H1 (cell line): ENCODE data around the gene RGS9. TPM values are rescaled to one million over a fixed set of nuclear protein-coding genes. Genes with fewer than 3 reads are reported as not detected.

ENCODE experiments used
- CTCF ChIA-PET: fragments of 300-600 bp; sonication (Branson Sonifier 250); formaldehyde crosslinking; loops from one replicate; lab custom pipeline; 2021; ENCODE audit not compliant: partially characterized antibody; lab: Charles Lee
- POLR2A ChIA-PET: fragments of 300-600 bp; sonication (Branson Sonifier 250); formaldehyde crosslinking; loops from one replicate; lab custom pipeline; 2021; ENCODE audit warnings: inconsistent platforms; ENCODE audit not compliant: partially characterized antibody; lab: Charles Lee
- DNase-seq, 2 experiments: peaks; one replicate each; pipeline versions ENCODE4 v3.0.0 to v3.0.0-alpha.2; 2010 to 2022; ENCODE audit warnings: low spot score in 2 of 2, low read depth in 1 of 2, mixed read lengths in 1 of 2
- FAIRE-seq: peaks from 2 replicates; lab custom pipeline; 2011; peaks lifted over from hg19 to GRCh38; lab: Jason Lieb, UNC
- H2AFZ ChIP-seq: 2 replicates; pipeline ENCODE4 v1.8.1; 2012; ENCODE audit warnings: low read length, inconsistent platforms
- H2AK5ac ChIP-seq: 2 replicates; pipeline ENCODE4 v1.6.1; 2013; ENCODE audit warnings: low read depth, low read length
- H2BK120ac ChIP-seq: replicated peaks from 2 replicates; pipeline ENCODE3; 2013; ENCODE audit warnings: low read depth, low read length, inconsistent platforms
- H2BK12ac ChIP-seq: 2 replicates; pipeline ENCODE4 v1.6.1; 2013; ENCODE audit warnings: low read depth, low read length
- H2BK15ac ChIP-seq: 2 replicates; pipeline ENCODE4 v1.6.1; 2013; ENCODE audit warnings: low read length
- H2BK20ac ChIP-seq: 2 replicates; pipeline ENCODE4 v1.6.1; 2013; ENCODE audit warnings: low read length
- H2BK5ac ChIP-seq: 2 replicates; pipeline ENCODE4 v1.6.1; 2013; ENCODE audit warnings: low read depth, low read length
- H3K14ac ChIP-seq: 2 replicates; pipeline ENCODE4 v1.6.1; 2013; ENCODE audit warnings: inconsistent platforms; ENCODE audit not compliant: insufficient read length
- H3K18ac ChIP-seq: 2 replicates; pipeline ENCODE4 v1.6.1; 2013; ENCODE audit warnings: low read length; ENCODE audit errors: extremely low read depth
- H3K23ac ChIP-seq: 2 replicates; pipeline ENCODE4 v1.6.1; 2013; ENCODE audit warnings: inconsistent platforms; ENCODE audit not compliant: insufficient read length
- H3K23me2 ChIP-seq: 2 replicates; pipeline ENCODE4 v1.6.1; 2013; ENCODE audit warnings: low read depth, low read length
- H3K27ac ChIP-seq: 2 replicates; pipeline ENCODE4 v1.6.1; 2011; ENCODE audit warnings: low read depth, low read length, inconsistent platforms
- H3K27me3 ChIP-seq, 4 experiments: replicated peaks in 1 of 4; 1 replicate in 1 of 4; 2 replicates in 3 of 4; pipeline versions ENCODE4 v1.6.1 to v1.8.1; 2011 to 2013; ENCODE audit warnings: low read length in 3 of 4, mild to moderate bottlenecking in 3 of 4, inconsistent platforms in 2 of 4, mixed read lengths in 2 of 4, moderate library complexity in 1 of 4; ENCODE audit not compliant: control insufficient read depth in 3 of 4, insufficient read depth in 3 of 4; ENCODE audit errors: extremely low read depth in 1 of 4
- H3K36me3 ChIP-seq, 4 experiments: 2 replicates each; pipeline versions ENCODE4 v1.6.1 to v1.8.1; 2011 to 2013; ENCODE audit warnings: mild to moderate bottlenecking in 4 of 4, low read length in 3 of 4, moderate library complexity in 2 of 4, control low read depth in 1 of 4, inconsistent platforms in 1 of 4; ENCODE audit not compliant: insufficient read depth in 4 of 4, control insufficient read depth in 2 of 4
- H3K4ac ChIP-seq: replicated peaks from 2 replicates; pipeline ENCODE3; 2013; ENCODE audit warnings: low read length, low read depth, mixed read lengths, inconsistent platforms; ENCODE audit not compliant: insufficient read length
- H3K4me1 ChIP-seq, 4 experiments: replicated peaks in 1 of 4; 1 replicate in 1 of 4; 2 replicates in 3 of 4; pipeline versions ENCODE4 v1.6.1 to v1.8.1; 2011 to 2013; ENCODE audit warnings: low read length in 3 of 4, inconsistent platforms in 2 of 4, mixed read lengths in 1 of 4; ENCODE audit not compliant: insufficient read depth in 4 of 4, control insufficient read depth in 3 of 4
- H3K4me2 ChIP-seq, 2 experiments: 2 replicates each; pipeline versions ENCODE4 v1.6.1 to v1.8.1; 2011 to 2013; ENCODE audit warnings: low read depth in 2 of 2, low read length in 2 of 2, control low read depth in 1 of 2, inconsistent platforms in 1 of 2, mild to moderate bottlenecking in 1 of 2; ENCODE audit not compliant: insufficient read depth in 1 of 2
- H3K4me3 ChIP-seq, 4 experiments: fragments of 200-600, 300-600 bp in 1 of 4; sonication (generic), shearing (Covaris generic), sonication (Bioruptor Twin) in 1 of 4; 2 replicates each; pipeline versions ENCODE4 v1.5.1 to v1.8.1; 2011 to 2016; ENCODE audit warnings: low read length in 4 of 4, low read depth in 3 of 4, control low read depth in 2 of 4, inconsistent platforms in 2 of 4, mild to moderate bottlenecking in 2 of 4, mixed read lengths in 1 of 4, moderate library complexity in 1 of 4; ENCODE audit not compliant: insufficient read depth in 2 of 4; ENCODE audit errors: extremely low read depth in 1 of 4
- H3K56ac ChIP-seq: replicated peaks from 2 replicates; pipeline ENCODE3; 2013; ENCODE audit warnings: low read depth, mild to moderate bottlenecking, mixed read lengths, low read length, inconsistent platforms; ENCODE audit not compliant: insufficient read length
- H3K79me1 ChIP-seq: 2 replicates; pipeline ENCODE4 v1.6.1; 2013; ENCODE audit warnings: low read depth, low read length, control low read depth
- H3K79me2 ChIP-seq, 2 experiments: 2 replicates each; pipeline versions ENCODE4 v1.6.1 to v1.8.1; 2012 to 2013; ENCODE audit warnings: low read length in 2 of 2, mild to moderate bottlenecking in 2 of 2, inconsistent platforms in 1 of 2; ENCODE audit not compliant: insufficient read depth in 2 of 2, control insufficient read depth in 1 of 2
- H3K9ac ChIP-seq, 4 experiments: replicated peaks in 1 of 4; 1 replicate in 1 of 4; 2 replicates in 3 of 4; pipeline versions ENCODE4 v1.6.1 to v1.8.1; 2011 to 2013; ENCODE audit warnings: low read depth in 3 of 4, low read length in 3 of 4, control low read depth in 2 of 4, mild to moderate bottlenecking in 2 of 4, moderate library complexity in 2 of 4, inconsistent platforms in 1 of 4; ENCODE audit errors: extremely low read depth in 1 of 4
- H3K9me3 ChIP-seq, 2 experiments: 2 replicates each; pipeline versions ENCODE4 v1.6.1 to v1.8.1; 2012 to 2013; ENCODE audit warnings: mild to moderate bottlenecking in 2 of 2, moderate library complexity in 2 of 2, control low read depth in 1 of 2, inconsistent platforms in 1 of 2, low read depth in 1 of 2, low read length in 1 of 2, mixed read lengths in 1 of 2; ENCODE audit not compliant: insufficient read depth in 2 of 2
- H4K20me1 ChIP-seq, 2 experiments: replicated peaks in 1 of 2; 2 replicates each; pipeline versions ENCODE3 to v1.8.1; 2011 to 2013; ENCODE audit warnings: inconsistent platforms in 2 of 2, low read length in 2 of 2, mild to moderate bottlenecking in 1 of 2; ENCODE audit not compliant: insufficient read depth in 2 of 2, control insufficient read depth in 1 of 2
- H4K5ac ChIP-seq: 2 replicates; pipeline ENCODE4 v1.6.1; 2013; ENCODE audit warnings: low read length, low read depth, mixed read lengths, inconsistent platforms; ENCODE audit not compliant: insufficient read length
- H4K8ac ChIP-seq: 2 replicates; pipeline ENCODE4 v1.8.0; 2013; ENCODE audit warnings: mild to moderate bottlenecking, moderate library complexity, low read length, inconsistent platforms; ENCODE audit not compliant: insufficient read depth; ENCODE audit errors: extremely low read depth
- H4K91ac ChIP-seq: replicated peaks from 2 replicates; pipeline ENCODE3; 2013; ENCODE audit warnings: low read length, mixed read lengths, inconsistent platforms; ENCODE audit not compliant: insufficient read length
- RAD21 ChIP-seq, 2 experiments: IDR thresholded peaks in 1 of 2; conservative IDR thresholded peaks in 1 of 2; 2 replicates each; pipeline ENCODE4 v1.6.1; 2011; ENCODE audit warnings: low read depth in 2 of 2, low read length in 2 of 2, improper control_type of control experiment in 1 of 2, inconsistent platforms in 1 of 2, mild to moderate bottlenecking in 1 of 2, moderate library complexity in 1 of 2
- TAF1 ChIP-seq: IDR thresholded peaks from 2 replicates; pipeline ENCODE4 v1.6.1; 2011; ENCODE audit warnings: mild to moderate bottlenecking, low read depth, low read length
- WGBS, 2 experiments: shearing (Covaris generic) in 1 of 2; methylation state at CpG; one replicate each; pipeline versions ENCODE4 v1.1.6 to v1.1.7; 2013 to 2015; ENCODE audit warnings: low lambda C conversion rate in 2 of 2, mixed read lengths in 2 of 2, inconsistent platforms in 1 of 2, low coverage in 1 of 2, missing lambda C conversion rate in 1 of 2; ENCODE audit not compliant: insufficient replicate concordance in 2 of 2, insufficient coverage in 1 of 2, insufficient read length in 1 of 2; ENCODE audit errors: extremely low coverage in 1 of 2, missing lambda C conversion rate in 1 of 2; 5-methylcytosine and 5-hydroxymethylcytosine counted together
- polyA plus RNA-seq, 7 experiments: library from polyadenylated mRNA; depleted of rRNA in 3 of 7; stranded (reverse) in 5 of 7; unstranded in 2 of 7; fragments of >200 nt in 5 of 7; fragments of 200-250 nt in 2 of 7; gene quantifications; 1 replicate in 5 of 7; 2 replicates in 1 of 7; 4 replicates in 1 of 7; pipeline versions ENCODE4 v1.2.1 to v1.2.3, GENCODE V29; 2011 to 2013; ENCODE audit warnings: missing spikeins in 2 of 7, mixed read lengths in 2 of 7
- total RNA-seq: library from RNA; stranded (reverse); fragmentation: NEBNext Ultra II Directional; extraction: Animal tissue kit (Norgen Biotek cat#: 25700); gene quantifications from 2 replicates; pipeline ENCODE4 v1.2.1, GENCODE V29; 2021
- TF ChIP-seq, protein P1 (sequence below), 3 experiments: IDR thresholded peaks; 1 replicate in 2 of 3; 2 replicates in 1 of 3; pipeline versions ENCODE4 v1.5.1 to v1.6.1; 2011; ENCODE audit warnings: low read length in 3 of 3, mild to moderate bottlenecking in 3 of 3, inconsistent platforms in 2 of 3, low read depth in 1 of 3, moderate library complexity in 1 of 3; ENCODE audit not compliant: insufficient read depth in 1 of 3; ENCODE audit errors: control extremely low read depth in 1 of 3

RGS9 gene
- total and polyA plus RNA-seq, 2 of the 8 experiments (the other 6 are each of a cell fraction or from before 2014, with no cell fraction given), result 8.9 to 20.5 TPM

DNA sequence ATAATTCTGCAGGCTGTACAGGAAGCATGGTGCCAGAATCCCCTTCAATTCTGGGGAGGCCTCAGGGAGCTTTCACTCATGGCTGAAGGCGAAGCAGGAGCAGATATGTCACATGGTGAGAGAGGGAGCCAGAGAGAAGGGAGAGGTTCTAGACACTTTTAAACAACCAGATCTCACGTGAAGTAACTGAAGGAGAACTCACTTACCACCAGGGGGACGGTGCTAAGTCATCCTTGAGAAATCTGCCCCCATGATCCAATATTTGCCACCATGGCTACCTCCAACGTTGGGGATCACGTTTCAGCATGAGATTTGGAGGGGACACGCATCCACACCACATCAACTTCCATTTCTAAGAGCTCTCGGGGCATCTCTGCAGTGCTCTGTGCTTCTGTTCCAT is 43.2 kb upstream of the RGS9 start:
- H3K36me3 ChIP-seq, result no peaks in the 10 kb centered on the region
- POLR2A ChIA-PET, result no interaction called here
- H3K9me3 ChIP-seq, result no peaks in the 10 kb centered on the region
- H2BK12ac ChIP-seq, result no peak overlapping the region
- no peaks in the 10 kb centered on the region for H3K79me1 ChIP-seq
- H2AK5ac ChIP-seq, result no peak overlapping the region
- 83% methylated on average over 7 of the region's 7 CpGs; no CpG with 5 or more reads in 1 of the 2 experiments for WGBS, 2 experiments
- TF ChIP-seq, protein P1, sequence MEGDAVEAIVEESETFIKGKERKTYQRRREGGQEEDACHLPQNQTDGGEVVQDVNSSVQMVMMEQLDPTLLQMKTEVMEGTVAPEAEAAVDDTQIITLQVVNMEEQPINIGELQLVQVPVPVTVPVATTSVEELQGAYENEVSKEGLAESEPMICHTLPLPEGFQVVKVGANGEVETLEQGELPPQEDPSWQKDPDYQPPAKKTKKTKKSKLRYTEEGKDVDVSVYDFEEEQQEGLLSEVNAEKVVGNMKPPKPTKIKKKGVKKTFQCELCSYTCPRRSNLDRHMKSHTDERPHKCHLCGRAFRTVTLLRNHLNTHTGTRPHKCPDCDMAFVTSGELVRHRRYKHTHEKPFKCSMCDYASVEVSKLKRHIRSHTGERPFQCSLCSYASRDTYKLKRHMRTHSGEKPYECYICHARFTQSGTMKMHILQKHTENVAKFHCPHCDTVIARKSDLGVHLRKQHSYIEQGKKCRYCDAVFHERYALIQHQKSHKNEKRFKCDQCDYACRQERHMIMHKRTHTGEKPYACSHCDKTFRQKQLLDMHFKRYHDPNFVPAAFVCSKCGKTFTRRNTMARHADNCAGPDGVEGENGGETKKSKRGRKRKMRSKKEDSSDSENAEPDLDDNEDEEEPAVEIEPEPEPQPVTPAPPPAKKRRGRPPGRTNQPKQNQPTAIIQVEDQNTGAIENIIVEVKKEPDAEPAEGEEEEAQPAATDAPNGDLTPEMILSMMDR (IDR thresholded peaks at IDR 0.05; ENCODE audit: control extremely low read depth in 1 of 3, insufficient read depth in 1 of 3, low read depth in 1 of 3, low read length in 3 of 3), result peak in 2 of 3 experiments; percentile 32 to 33; a peak in 2 of 4 replicates
- TF ChIP-seq RAD21 (IDR thresholded peaks at IDR 0.05 in 1 of 2, conservative IDR thresholded peaks at IDR 0.05 in 1 of 2; ENCODE audit: low read depth in 2 of 2, low read length in 2 of 2) (peak in 1 of 2 experiments; percentile 27; a peak in 1 of 4 replicates), TAF1 (no peak)
- no peak overlapping the region for H3K56ac ChIP-seq
- H4K20me1 ChIP-seq, result no peaks in the 10 kb centered on the region
- H3K23me2 ChIP-seq, result no peaks in the 10 kb centered on the region
- no peaks in the 10 kb centered on the region for H3K4me1 ChIP-seq
- CTCF ChIA-PET, result interaction anchor here (0.9 to 2.2 kb wide), 5 partner anchors 10 to 104 kb away, joined by 3 to 10 read pairs (median 4); no protein-coding TSS in a partner anchor
- no peak for FAIRE-seq
- H4K5ac ChIP-seq, result no peak overlapping the region
- no peak overlapping the region for H2BK120ac ChIP-seq
- H2BK15ac ChIP-seq, result no peak overlapping the region
- H3K18ac ChIP-seq, result no peak overlapping the region
- no peak overlapping the region for H2BK5ac ChIP-seq
- H3K27ac ChIP-seq, result no peak overlapping the region
- H3K9ac ChIP-seq, result no peak overlapping the region
- no peak overlapping the region for H4K91ac ChIP-seq
- no peak overlapping the region for H3K14ac ChIP-seq
- no peak overlapping the region for H2BK20ac ChIP-seq
- no peaks in the 10 kb centered on the region for H3K79me2 ChIP-seq
- H2AFZ ChIP-seq, result peak overlapping the region; percentile 88; the same call in 1 of the 2 replicates
- DNase-seq, result no peak
- H3K23ac ChIP-seq, result no peak overlapping the region
- H3K4me2 ChIP-seq, result no peak overlapping the region
- no peaks in the 10 kb centered on the region for H3K27me3 ChIP-seq
- H4K8ac ChIP-seq, result no peak overlapping the region
- H3K4ac ChIP-seq, result no peak overlapping the region
- H3K4me3 ChIP-seq, result no peak overlapping the region
